ENCODE measurements around the gene HES5.

Gene HES5

DNA sequence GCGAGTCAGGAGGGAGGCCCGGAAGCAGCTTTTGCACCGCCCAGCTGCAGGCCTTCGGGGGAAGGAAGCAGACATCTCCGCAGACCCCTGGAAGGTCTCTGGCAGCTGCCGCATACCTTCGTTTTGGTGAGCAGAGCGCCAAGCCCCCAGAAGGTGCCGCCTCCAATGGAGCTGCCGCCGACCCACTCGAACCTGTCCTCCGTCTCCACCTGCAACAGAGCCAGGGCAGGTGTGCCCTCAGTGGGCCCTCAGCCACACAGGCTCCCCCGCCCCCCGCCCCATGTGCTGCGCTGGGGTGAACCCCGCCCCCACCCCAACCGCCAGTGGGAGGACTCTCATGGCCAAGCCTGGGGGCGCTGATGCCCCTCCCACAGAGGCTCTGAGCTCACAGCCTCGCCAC, 9.9 kb downstream of the HES5 start:
- Histone ChIP-seq H3K79me2 (ENCODE audit: low read length) (peaks cover 43% of the 10 kb centered on the region), H3K4me3 (ENCODE audit: low read length) (no peak overlapping the region), H4K20me1 (ENCODE audit: insufficient read depth, low read length) (peaks cover 43% of the 10 kb centered on the region), H3K4me1 (ENCODE audit: low read length) (peaks cover 8% of the 10 kb centered on the region), H3K27me3 (ENCODE audit: low read depth, low read length) (no peaks in the 10 kb centered on the region), H3K4me2 (ENCODE audit: low read length) (no peak overlapping the region), H3K9ac (ENCODE audit: low read length) (no peak overlapping the region), H2AFZ (ENCODE audit: low read depth, low read length) (no peak overlapping the region), H3K27ac (ENCODE audit: low read length) (no peak overlapping the region), H3K36me3 (replicated peaks; ENCODE audit: low read depth, low read length) (peaks cover 15% of the 10 kb centered on the region), H3K9me3 (ENCODE audit: insufficient read depth, low read length) (no peaks in the 10 kb centered on the region)
- TF ChIP-seq EZH2phosphoT487 (IDR thresholded peaks at IDR 0.05; ENCODE audit: low read depth) = no peak
- TF ChIP-seq, protein P1, sequence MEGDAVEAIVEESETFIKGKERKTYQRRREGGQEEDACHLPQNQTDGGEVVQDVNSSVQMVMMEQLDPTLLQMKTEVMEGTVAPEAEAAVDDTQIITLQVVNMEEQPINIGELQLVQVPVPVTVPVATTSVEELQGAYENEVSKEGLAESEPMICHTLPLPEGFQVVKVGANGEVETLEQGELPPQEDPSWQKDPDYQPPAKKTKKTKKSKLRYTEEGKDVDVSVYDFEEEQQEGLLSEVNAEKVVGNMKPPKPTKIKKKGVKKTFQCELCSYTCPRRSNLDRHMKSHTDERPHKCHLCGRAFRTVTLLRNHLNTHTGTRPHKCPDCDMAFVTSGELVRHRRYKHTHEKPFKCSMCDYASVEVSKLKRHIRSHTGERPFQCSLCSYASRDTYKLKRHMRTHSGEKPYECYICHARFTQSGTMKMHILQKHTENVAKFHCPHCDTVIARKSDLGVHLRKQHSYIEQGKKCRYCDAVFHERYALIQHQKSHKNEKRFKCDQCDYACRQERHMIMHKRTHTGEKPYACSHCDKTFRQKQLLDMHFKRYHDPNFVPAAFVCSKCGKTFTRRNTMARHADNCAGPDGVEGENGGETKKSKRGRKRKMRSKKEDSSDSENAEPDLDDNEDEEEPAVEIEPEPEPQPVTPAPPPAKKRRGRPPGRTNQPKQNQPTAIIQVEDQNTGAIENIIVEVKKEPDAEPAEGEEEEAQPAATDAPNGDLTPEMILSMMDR (IDR thresholded peaks at IDR 0.05; ENCODE audit: low read depth, low read length) = no peak

DNA sequence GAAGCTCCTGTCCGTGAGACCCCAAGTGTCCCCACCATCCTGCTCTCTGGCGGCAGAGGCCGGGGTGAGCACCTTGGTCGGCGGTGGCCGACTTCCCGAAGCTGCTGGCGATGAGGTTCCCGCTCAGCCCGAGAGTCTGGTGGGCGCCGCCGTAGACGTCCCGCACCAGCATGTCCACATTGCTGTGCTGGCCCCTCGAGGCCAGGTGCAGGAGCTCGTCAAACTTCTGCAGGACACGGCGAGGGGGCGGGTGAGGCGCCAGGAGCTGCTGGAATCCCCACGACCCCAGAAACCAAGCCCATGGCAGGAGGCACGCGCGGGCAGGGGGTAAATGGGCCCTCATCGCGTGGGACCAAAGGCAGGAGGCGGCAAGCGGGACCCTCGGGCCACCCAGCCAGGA, 10.3 kb downstream of the HES5 start:
- TF ChIP-seq, protein P1 (IDR thresholded peaks at IDR 0.05; ENCODE audit: low read depth, low read length) = no peak
- no peak for TF ChIP-seq EZH2phosphoT487 (IDR thresholded peaks at IDR 0.05; ENCODE audit: low read depth)
- Histone ChIP-seq H3K4me2 (ENCODE audit: low read length) (no peak overlapping the region), H3K36me3 (replicated peaks; ENCODE audit: low read depth, low read length) (peaks cover 15% of the 10 kb centered on the region), H3K4me1 (ENCODE audit: low read length) (peaks cover 3% of the 10 kb centered on the region), H3K27ac (ENCODE audit: low read length) (no peak overlapping the region), H3K9ac (ENCODE audit: low read length) (no peak overlapping the region), H3K9me3 (ENCODE audit: insufficient read depth, low read length) (no peaks in the 10 kb centered on the region), H3K27me3 (ENCODE audit: low read depth, low read length) (no peaks in the 10 kb centered on the region), H3K4me3 (ENCODE audit: low read length) (no peak overlapping the region), H4K20me1 (ENCODE audit: insufficient read depth, low read length) (peaks cover 38% of the 10 kb centered on the region), H3K79me2 (ENCODE audit: low read length) (peaks cover 38% of the 10 kb centered on the region), H2AFZ (ENCODE audit: low read depth, low read length) (no peak overlapping the region)

DNA sequence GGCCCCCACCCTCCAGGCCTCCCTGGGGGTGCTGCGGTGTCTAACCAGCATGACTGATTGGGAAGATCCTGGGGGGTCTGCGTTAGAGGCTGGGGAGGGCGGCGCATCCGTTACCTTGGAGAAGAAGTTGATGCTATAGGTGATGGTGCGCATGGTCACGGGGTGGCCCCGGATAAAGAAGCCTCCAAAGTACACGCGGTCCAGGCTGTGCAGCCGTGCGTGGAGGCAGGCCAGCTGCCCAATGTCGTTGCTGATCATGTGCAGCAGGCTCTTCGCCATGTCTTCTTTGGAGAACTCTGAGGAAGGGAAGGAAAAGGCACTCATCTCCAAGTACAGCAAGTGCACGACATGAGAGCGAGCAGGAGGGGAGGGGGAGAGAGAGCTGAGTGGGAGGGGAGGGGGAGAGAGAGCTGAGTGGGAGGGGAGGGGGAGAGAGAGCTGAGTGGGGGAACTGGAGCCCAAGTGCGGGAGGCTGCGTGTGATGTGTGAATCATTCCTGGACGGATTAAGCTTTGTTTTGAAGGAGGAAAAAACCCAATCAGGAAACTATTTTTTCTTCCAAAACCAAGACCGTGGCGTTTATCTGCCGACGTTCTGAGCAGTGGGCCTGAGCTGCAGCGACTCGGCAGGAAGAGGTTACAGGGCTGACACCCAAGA, 10.9 kb downstream of the HES5 start:
- no peak overlapping the region for H3K4me2 ChIP-seq (ENCODE audit: low read length)
- no peak overlapping the region for H3K4me3 ChIP-seq (ENCODE audit: low read length)
- no peak overlapping the region for H3K27ac ChIP-seq (ENCODE audit: low read length)
- TF ChIP-seq EZH2phosphoT487 (IDR thresholded peaks at IDR 0.05; ENCODE audit: low read depth) = no peak
- TF ChIP-seq, protein P1 (IDR thresholded peaks at IDR 0.05; ENCODE audit: low read depth, low read length) = no peak
- H4K20me1 ChIP-seq (ENCODE audit: insufficient read depth, low read length) = peaks cover 33% of the 10 kb centered on the region
- H3K27me3 ChIP-seq (ENCODE audit: low read depth, low read length) = no peaks in the 10 kb centered on the region
- H3K4me1 ChIP-seq (ENCODE audit: low read length) = no peaks in the 10 kb centered on the region
- peaks cover 15% of the 10 kb centered on the region for H3K36me3 ChIP-seq (replicated peaks; ENCODE audit: low read depth, low read length)
- no peak overlapping the region for H2AFZ ChIP-seq (ENCODE audit: low read depth, low read length)
- H3K79me2 ChIP-seq (ENCODE audit: low read length) = peaks cover 32% of the 10 kb centered on the region
- H3K9me3 ChIP-seq (ENCODE audit: insufficient read depth, low read length) = no peaks in the 10 kb centered on the region
- no peak overlapping the region for H3K9ac ChIP-seq (ENCODE audit: low read length)

DNA sequence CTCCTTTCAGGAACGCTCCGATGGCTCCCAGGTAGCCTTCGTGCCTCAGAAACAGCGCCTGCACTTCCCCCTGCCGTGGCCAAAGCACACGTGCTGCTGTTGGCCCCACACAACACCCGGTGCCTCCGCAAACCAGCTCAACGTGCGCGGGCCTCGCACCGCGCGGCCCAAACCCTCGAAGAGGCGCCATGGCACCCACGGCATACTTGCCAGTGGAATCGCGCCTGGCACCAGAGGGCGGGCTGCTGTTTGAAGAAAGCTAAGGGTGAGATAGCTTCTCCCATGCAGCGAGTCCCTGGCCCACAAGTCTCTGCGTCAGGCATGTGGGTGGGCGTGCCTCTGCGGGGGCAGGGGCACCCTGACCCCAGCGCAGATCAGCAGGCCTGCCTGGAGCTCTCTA, 11.5 kb downstream of the HES5 start:
- Histone ChIP-seq H3K79me2 (ENCODE audit: low read length) (peaks cover 26% of the 10 kb centered on the region), H3K36me3 (replicated peaks; ENCODE audit: low read depth, low read length) (peaks cover 19% of the 10 kb centered on the region), H3K4me1 (ENCODE audit: low read length) (no peaks in the 10 kb centered on the region), H3K4me3 (ENCODE audit: low read length) (no peak overlapping the region), H2AFZ (ENCODE audit: low read depth, low read length) (no peak overlapping the region), H3K4me2 (ENCODE audit: low read length) (no peak overlapping the region), H3K9me3 (ENCODE audit: insufficient read depth, low read length) (no peaks in the 10 kb centered on the region), H4K20me1 (ENCODE audit: insufficient read depth, low read length) (peaks cover 26% of the 10 kb centered on the region), H3K9ac (ENCODE audit: low read length) (no peak overlapping the region), H3K27me3 (ENCODE audit: low read depth, low read length) (no peaks in the 10 kb centered on the region), H3K27ac (ENCODE audit: low read length) (no peak overlapping the region)
- TF ChIP-seq, protein P1 (IDR thresholded peaks at IDR 0.05; ENCODE audit: low read depth, low read length) = no peak
- no peak for TF ChIP-seq EZH2phosphoT487 (IDR thresholded peaks at IDR 0.05; ENCODE audit: low read depth)
